Vagina (tissue), 2 donors: ENCODE data around the gene CIROP.

Experiments used
- POLR2A ChIP-seq, 2 donors: fragments of 450-650 bp; IDR thresholded peaks; one replicate each; pipeline ENCODE4 v1.6.1; 2017; ENCODE audit warnings: antibody characterized with exemption in 2 of 2, mild to moderate bottlenecking in 2 of 2, moderate library complexity in 2 of 2
- TF ChIP-seq, protein P1 (sequence below), 3 experiments: fragments of 450-650 bp in 2 of 3; fragments of 200-600 bp in 1 of 3; sonication (generic) in 1 of 3; IDR thresholded peaks; one replicate each; pipeline ENCODE4 v1.5.1; 2017 to 2019; ENCODE audit warnings: antibody characterized with exemption in 3 of 3, mild to moderate bottlenecking in 2 of 3, moderate library complexity in 2 of 3

DNA sequence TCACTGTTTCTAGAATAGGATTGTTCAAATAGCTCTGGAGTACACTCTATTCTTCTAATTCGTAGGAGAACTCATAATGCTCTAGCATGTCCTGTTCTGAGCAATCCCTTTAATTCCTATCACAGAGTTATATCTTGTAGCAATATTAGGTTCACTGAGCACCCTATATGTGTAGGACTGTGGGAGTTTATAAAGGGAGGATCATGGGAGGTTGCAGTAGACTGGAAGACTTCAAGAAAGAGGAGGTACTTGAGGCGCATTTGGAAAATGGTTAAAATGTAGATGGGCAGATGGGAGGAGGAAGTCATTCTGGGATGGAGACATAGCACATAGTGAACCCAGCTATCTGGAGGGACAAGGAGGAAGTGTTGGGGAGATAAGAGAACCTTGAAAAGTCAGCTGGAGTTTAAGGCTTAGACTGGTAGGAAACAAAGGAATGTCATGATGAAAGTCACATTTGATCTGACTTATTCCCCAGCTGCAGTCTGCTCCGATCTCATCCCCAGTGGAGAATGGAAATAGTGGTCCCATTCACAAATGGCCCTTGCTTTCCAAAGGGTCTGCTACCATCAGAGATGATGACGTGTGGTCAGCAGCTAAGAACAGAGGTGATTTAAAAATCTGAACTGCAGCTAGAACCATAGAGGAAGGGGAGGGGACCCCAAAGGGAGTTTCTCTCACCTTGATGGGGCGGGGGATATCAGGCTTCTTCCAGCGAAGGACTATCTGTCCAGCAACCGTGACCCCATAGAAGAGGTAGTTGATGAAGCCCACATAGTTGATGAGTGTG lies 24.4 kb upstream of the CIROP start:
- no peak for TF ChIP-seq POLR2A (IDR thresholded peaks at IDR 0.05)
- TF ChIP-seq, protein P1, sequence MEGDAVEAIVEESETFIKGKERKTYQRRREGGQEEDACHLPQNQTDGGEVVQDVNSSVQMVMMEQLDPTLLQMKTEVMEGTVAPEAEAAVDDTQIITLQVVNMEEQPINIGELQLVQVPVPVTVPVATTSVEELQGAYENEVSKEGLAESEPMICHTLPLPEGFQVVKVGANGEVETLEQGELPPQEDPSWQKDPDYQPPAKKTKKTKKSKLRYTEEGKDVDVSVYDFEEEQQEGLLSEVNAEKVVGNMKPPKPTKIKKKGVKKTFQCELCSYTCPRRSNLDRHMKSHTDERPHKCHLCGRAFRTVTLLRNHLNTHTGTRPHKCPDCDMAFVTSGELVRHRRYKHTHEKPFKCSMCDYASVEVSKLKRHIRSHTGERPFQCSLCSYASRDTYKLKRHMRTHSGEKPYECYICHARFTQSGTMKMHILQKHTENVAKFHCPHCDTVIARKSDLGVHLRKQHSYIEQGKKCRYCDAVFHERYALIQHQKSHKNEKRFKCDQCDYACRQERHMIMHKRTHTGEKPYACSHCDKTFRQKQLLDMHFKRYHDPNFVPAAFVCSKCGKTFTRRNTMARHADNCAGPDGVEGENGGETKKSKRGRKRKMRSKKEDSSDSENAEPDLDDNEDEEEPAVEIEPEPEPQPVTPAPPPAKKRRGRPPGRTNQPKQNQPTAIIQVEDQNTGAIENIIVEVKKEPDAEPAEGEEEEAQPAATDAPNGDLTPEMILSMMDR (IDR thresholded peaks at IDR 0.05) = no peak
